Body of pancreas (tissue), 4 donors: ENCODE results near the gene UNC5A. TPM values are rescaled to one million over a fixed set of nuclear protein-coding genes. Genes with fewer than 3 reads are reported as not detected.

Experiments used
- ATAC-seq: fragments of 150-250 bp; one replicate; pipeline ENCODE4 v1.9.1; 2016
- DNase-seq, 4 donors: peaks; one replicate each; pipeline ENCODE4 v3.0.0-alpha.2; 2019
- H3K27ac ChIP-seq, 4 donors: fragments of 200-600 bp; sonication (generic); 1 replicate in 3 of 4; 2 replicates in 1 of 4; pipeline versions ENCODE4 v1.5.1 to v1.6.1; 2016 to 2019; ENCODE audit warnings: mild to moderate bottlenecking in 1 of 4, mixed read lengths in 1 of 4, moderate library complexity in 1 of 4
- H3K27me3 ChIP-seq, 2 donors: fragments of 200-600 bp; sonication (generic); one replicate each; pipeline ENCODE4 v1.6.0; 2016; ENCODE audit warnings: mild to moderate bottlenecking in 1 of 2
- H3K36me3 ChIP-seq, 2 donors: fragments of 200-600 bp; sonication (generic); replicated peaks in 1 of 2; 2 replicates each; pipeline ENCODE4 v1.5.1; 2016; ENCODE audit warnings: low read depth in 2 of 2; ENCODE audit not compliant: insufficient read depth in 1 of 2
- H3K4me1 ChIP-seq: fragments of 200-600 bp; sonication (generic); one replicate; pipeline ENCODE4 v1.6.0; 2016
- H3K4me3 ChIP-seq, 2 donors: fragments of 200-600 bp; sonication (generic); 1 replicate in 1 of 2; 2 replicates in 1 of 2; pipeline ENCODE4 v1.5.1; 2016 to 2019
- H3K9me3 ChIP-seq, 3 donors: fragments of 200-600 bp; sonication (generic); 1 replicate in 2 of 3; 2 replicates in 1 of 3; pipeline ENCODE4 v1.5.1; 2016
- POLR2A ChIP-seq, 3 donors: fragments of 450-650 bp; IDR thresholded peaks; one replicate each; pipeline ENCODE4 v1.6.1; 2016; ENCODE audit warnings: antibody characterized with exemption in 3 of 3, mild to moderate bottlenecking in 2 of 3
- WGBS, 2 donors: methylation state at CpG; one replicate each; pipeline ENCODE4 v1.1.5; 2017; 5-methylcytosine and 5-hydroxymethylcytosine counted together
- intact Hi-C: fragments of 100-400 bp; cut with DNase I; formaldehyde crosslinking; loops from one replicate; pipeline ENCODE4 v1.15.1; 2023
- total RNA-seq, 2 donors: library from RNA; depleted of rRNA; stranded (reverse); fragments of >200 nt; gene quantifications; one replicate each; pipeline ENCODE4 v1.1.0, GENCODE V29; 2016
- TF ChIP-seq, protein P1 (sequence below), 7 experiments: fragments of 450-650 bp in 4 of 7; fragments of 200-600 bp in 3 of 7; sonication (generic) in 3 of 7; IDR thresholded peaks; one replicate each; pipeline ENCODE4 v1.5.1; 2016 to 2019; ENCODE audit warnings: antibody characterized with exemption in 7 of 7

Gene UNC5A
- total RNA-seq, 2 donors from 2014 or later: 0.52 to 0.66 TPM

- no peaks in the 10 kb centered on the region for H3K36me3 ChIP-seq
- intact Hi-C loops: no loop called here
- no peak overlapping the region for H3K4me3 ChIP-seq
- H3K4me1 ChIP-seq: no peaks in the 10 kb centered on the region
- WGBS, 2 donors: 68 to 77% methylated on average over 4 to 8 of the region's 8 CpGs
- no peaks in the 10 kb centered on the region for H3K9me3 ChIP-seq
- TF ChIP-seq POLR2A (IDR thresholded peaks at IDR 0.05): no peak
- TF ChIP-seq, protein P1, sequence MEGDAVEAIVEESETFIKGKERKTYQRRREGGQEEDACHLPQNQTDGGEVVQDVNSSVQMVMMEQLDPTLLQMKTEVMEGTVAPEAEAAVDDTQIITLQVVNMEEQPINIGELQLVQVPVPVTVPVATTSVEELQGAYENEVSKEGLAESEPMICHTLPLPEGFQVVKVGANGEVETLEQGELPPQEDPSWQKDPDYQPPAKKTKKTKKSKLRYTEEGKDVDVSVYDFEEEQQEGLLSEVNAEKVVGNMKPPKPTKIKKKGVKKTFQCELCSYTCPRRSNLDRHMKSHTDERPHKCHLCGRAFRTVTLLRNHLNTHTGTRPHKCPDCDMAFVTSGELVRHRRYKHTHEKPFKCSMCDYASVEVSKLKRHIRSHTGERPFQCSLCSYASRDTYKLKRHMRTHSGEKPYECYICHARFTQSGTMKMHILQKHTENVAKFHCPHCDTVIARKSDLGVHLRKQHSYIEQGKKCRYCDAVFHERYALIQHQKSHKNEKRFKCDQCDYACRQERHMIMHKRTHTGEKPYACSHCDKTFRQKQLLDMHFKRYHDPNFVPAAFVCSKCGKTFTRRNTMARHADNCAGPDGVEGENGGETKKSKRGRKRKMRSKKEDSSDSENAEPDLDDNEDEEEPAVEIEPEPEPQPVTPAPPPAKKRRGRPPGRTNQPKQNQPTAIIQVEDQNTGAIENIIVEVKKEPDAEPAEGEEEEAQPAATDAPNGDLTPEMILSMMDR (IDR thresholded peaks at IDR 0.05): no peak
- no peak for DNase-seq
- H3K27me3 ChIP-seq: no peaks in the 10 kb centered on the region
- no peak overlapping the region for H3K27ac ChIP-seq
- no peak for ATAC-seq
These were observed 8.1 kb upstream of the UNC5A start for GRCh38 chr5:176802116-176802784.

DNA sequence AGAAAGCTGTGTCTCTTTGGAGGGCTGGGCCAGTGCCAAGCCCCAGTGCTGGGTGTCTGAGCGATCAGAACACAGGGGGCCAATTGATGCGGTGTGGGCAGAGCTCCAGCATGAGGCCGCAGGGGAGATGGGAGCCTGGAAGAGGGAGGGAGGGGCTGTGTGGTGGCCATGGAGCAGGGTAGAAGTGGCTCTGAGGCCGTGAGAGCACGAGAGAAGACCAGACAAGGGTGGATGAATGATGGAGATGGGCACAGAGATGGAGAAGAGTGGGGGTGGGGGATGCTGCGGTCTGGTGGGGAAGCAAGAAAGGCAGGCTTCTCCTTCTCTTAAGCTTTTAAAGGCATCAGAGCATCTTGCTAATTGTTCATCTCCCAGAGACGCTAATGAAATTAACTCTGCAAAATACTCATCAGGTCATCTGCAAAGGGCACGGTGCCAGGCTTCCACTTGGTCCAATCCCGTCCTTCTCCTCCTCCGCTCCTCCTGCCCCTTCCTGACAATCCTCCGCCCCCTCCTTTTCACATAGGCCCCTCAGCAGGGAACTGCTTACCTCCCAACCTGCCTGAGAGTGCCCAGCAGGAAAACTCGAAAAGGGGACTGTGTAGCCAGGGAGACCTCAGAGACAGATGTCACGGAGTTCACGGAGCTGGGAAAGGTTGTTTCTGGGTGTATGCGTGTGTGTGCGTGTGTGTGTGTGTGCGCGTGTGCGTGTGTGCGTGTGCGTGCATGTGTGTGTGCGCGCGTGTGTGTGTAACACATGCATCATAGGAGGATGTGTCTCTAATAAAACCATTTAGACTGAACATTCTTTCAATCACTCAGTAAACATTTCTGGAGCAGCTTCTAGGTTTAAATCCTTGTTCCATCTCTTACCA is 7.1 kb upstream of the UNC5A start:
- Histone ChIP-seq H3K4me1 (no peaks in the 10 kb centered on the region), H3K9me3 (no peaks in the 10 kb centered on the region), H3K27me3 (no peaks in the 10 kb centered on the region), H3K36me3 (no peaks in the 10 kb centered on the region), H3K4me3 (no peak overlapping the region), H3K27ac (no peak overlapping the region)
- intact Hi-C loops: no loop called here
- 41 to 48% methylated on average over 22 of the region's 24 CpGs for WGBS, 2 donors
- ATAC-seq (no peak), DNase-seq (no peak)
- TF ChIP-seq, protein P1 (IDR thresholded peaks at IDR 0.05): no peak
- TF ChIP-seq POLR2A (IDR thresholded peaks at IDR 0.05): no peak

GRCh38 chr5:176803943-176804498 is 6.3 kb upstream of the UNC5A start:
- TF ChIP-seq, protein P1 (IDR thresholded peaks at IDR 0.05): no peak
- TF ChIP-seq POLR2A (IDR thresholded peaks at IDR 0.05): no peak

GRCh38 chr5:176806137-176806536 is 4.2 kb upstream of the UNC5A start:
- Histone ChIP-seq H3K27me3 (peaks cover 0 to 5% of the 10 kb centered on the region in 2 donors), H3K27ac (no peak overlapping the region), H3K36me3 (no peaks in the 10 kb centered on the region), H3K4me1 (peaks cover 15% of the 10 kb centered on the region), H3K4me3 (no peak overlapping the region), H3K9me3 (no peaks in the 10 kb centered on the region)
- WGBS, 2 donors: 0% methylated on average over 1 of the region's 1 CpG
- TF ChIP-seq POLR2A (IDR thresholded peaks at IDR 0.05): no peak
- TF ChIP-seq, protein P1 (IDR thresholded peaks at IDR 0.05): no peak
- DNase-seq: no peak
- no peak for ATAC-seq
- intact Hi-C loops: no loop called here

More at GRCh38 chr5:176803943-176804498, 6.3 kb upstream of the UNC5A start:
- Histone ChIP-seq H3K9me3 (no peaks in the 10 kb centered on the region), H3K36me3 (no peaks in the 10 kb centered on the region), H3K27me3 (no peaks in the 10 kb centered on the region), H3K27ac (no peak overlapping the region), H3K4me3 (no peak overlapping the region), H3K4me1 (no peaks in the 10 kb centered on the region)
- no peak for ATAC-seq
- DNase-seq: peak in 1 of 4 donors; percentile 25
- 36 to 47% methylated on average over 7 to 8 of the region's 8 CpGs for WGBS, 2 donors
- intact Hi-C loops: no loop called here
